Measurements from ENCODE around the gene SOX18. TPM values are rescaled to one million over a fixed set of nuclear protein-coding genes. Genes with fewer than 3 reads are reported as not detected.

SOX18 gene
- total and polyA plus RNA-seq, 2 of the 13 experiments (the other 11 are each of a cell fraction or from before 2014, with no cell fraction given), result 1.6 to 1.9 TPM

GRCh38 chr20:64093013-64093503 is 43.6 kb upstream of the SOX18 start (continued):
- peak; percentile 34; the same call in 1 of the 2 replicates for TF ChIP-seq RAD21 (CRISPR knock-in tag; IDR thresholded peaks at IDR 0.05)
- no peak for TF ChIP-seq ZNF788 (CRISPR knock-in tag; IDR thresholded peaks at IDR 0.05; ENCODE audit: borderline replicate concordance)
- TF ChIP-seq ZNF253 (CRISPR knock-in tag; IDR thresholded peaks at IDR 0.05; ENCODE audit: borderline replicate concordance), result no peak
- TF ChIP-seq, protein P1, sequence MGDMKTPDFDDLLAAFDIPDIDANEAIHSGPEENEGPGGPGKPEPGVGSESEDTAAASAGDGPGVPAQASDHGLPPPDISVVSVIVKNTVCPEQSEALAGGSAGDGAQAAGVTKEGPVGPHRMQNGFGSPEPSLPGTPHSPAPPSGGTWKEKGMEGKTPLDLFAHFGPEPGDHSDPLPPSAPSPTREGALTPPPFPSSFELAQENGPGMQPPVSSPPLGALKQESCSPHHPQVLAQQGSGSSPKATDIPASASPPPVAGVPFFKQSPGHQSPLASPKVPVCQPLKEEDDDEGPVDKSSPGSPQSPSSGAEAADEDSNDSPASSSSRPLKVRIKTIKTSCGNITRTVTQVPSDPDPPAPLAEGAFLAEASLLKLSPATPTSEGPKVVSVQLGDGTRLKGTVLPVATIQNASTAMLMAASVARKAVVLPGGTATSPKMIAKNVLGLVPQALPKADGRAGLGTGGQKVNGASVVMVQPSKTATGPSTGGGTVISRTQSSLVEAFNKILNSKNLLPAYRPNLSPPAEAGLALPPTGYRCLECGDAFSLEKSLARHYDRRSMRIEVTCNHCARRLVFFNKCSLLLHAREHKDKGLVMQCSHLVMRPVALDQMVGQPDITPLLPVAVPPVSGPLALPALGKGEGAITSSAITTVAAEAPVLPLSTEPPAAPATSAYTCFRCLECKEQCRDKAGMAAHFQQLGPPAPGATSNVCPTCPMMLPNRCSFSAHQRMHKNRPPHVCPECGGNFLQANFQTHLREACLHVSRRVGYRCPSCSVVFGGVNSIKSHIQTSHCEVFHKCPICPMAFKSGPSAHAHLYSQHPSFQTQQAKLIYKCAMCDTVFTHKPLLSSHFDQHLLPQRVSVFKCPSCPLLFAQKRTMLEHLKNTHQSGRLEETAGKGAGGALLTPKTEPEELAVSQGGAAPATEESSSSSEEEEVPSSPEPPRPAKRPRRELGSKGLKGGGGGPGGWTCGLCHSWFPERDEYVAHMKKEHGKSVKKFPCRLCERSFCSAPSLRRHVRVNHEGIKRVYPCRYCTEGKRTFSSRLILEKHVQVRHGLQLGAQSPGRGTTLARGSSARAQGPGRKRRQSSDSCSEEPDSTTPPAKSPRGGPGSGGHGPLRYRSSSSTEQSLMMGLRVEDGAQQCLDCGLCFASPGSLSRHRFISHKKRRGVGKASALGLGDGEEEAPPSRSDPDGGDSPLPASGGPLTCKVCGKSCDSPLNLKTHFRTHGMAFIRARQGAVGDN (CRISPR knock-in tag; IDR thresholded peaks at IDR 0.05), result peak; percentile 36
- TF ChIP-seq ZBTB20 (CRISPR knock-in tag; IDR thresholded peaks at IDR 0.05; ENCODE audit: borderline replicate concordance, low read depth), result no peak
- TF ChIP-seq KLF12 (CRISPR knock-in tag; IDR thresholded peaks at IDR 0.05; ENCODE audit: borderline replicate concordance), result no peak
- TF ChIP-seq RFXANK (CRISPR knock-in tag; IDR thresholded peaks at IDR 0.05), result no peak
- TF ChIP-seq HOXA3 (CRISPR knock-in tag; IDR thresholded peaks at IDR 0.05), result peak; percentile 34; the same call in 1 of the 2 replicates
- TF ChIP-seq ZFP36 (IDR thresholded peaks at IDR 0.05; ENCODE audit: borderline replicate concordance, low read depth, low read length, partially characterized antibody), result no peak
- TF ChIP-seq, protein P2, sequence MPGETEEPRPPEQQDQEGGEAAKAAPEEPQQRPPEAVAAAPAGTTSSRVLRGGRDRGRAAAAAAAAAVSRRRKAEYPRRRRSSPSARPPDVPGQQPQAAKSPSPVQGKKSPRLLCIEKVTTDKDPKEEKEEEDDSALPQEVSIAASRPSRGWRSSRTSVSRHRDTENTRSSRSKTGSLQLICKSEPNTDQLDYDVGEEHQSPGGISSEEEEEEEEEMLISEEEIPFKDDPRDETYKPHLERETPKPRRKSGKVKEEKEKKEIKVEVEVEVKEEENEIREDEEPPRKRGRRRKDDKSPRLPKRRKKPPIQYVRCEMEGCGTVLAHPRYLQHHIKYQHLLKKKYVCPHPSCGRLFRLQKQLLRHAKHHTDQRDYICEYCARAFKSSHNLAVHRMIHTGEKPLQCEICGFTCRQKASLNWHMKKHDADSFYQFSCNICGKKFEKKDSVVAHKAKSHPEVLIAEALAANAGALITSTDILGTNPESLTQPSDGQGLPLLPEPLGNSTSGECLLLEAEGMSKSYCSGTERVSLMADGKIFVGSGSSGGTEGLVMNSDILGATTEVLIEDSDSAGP (CRISPR knock-in tag; IDR thresholded peaks at IDR 0.05; ENCODE audit: borderline replicate concordance), result peak; percentile 38; the same call in 1 of the 2 replicates
- TF ChIP-seq, protein P3, sequence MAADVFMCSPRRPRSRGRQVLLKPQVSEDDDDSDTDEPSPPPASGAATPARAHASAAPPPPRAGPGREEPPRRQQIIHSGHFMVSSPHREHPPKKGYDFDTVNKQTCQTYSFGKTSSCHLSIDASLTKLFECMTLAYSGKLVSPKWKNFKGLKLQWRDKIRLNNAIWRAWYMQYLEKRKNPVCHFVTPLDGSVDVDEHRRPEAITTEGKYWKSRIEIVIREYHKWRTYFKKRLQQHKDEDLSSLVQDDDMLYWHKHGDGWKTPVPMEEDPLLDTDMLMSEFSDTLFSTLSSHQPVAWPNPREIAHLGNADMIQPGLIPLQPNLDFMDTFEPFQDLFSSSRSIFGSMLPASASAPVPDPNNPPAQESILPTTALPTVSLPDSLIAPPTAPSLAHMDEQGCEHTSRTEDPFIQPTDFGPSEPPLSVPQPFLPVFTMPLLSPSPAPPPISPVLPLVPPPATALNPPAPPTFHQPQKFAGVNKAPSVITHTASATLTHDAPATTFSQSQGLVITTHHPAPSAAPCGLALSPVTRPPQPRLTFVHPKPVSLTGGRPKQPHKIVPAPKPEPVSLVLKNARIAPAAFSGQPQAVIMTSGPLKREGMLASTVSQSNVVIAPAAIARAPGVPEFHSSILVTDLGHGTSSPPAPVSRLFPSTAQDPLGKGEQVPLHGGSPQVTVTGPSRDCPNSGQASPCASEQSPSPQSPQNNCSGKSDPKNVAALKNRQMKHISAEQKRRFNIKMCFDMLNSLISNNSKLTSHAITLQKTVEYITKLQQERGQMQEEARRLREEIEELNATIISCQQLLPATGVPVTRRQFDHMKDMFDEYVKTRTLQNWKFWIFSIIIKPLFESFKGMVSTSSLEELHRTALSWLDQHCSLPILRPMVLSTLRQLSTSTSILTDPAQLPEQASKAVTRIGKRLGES (CRISPR knock-in tag; IDR thresholded peaks at IDR 0.05; ENCODE audit: borderline replicate concordance), result no peak
- TF ChIP-seq TEAD3 (CRISPR knock-in tag; optimal IDR thresholded peaks at IDR 0.05; ENCODE audit: borderline replicate concordance), result no peak
- peak; percentile 35; the same call in 1 of the 2 replicates for TF ChIP-seq CREB1 (IDR thresholded peaks at IDR 0.05)
- TF ChIP-seq CREB1 (CRISPR knock-in tag; IDR thresholded peaks at IDR 0.05), result no peak
- TF ChIP-seq GRHL1 (CRISPR knock-in tag; conservative IDR thresholded peaks at IDR 0.05), result no peak
- TF ChIP-seq FOSL1 (CRISPR knock-in tag; IDR thresholded peaks at IDR 0.05; ENCODE audit: borderline replicate concordance), result no peak

Data from HepG2 (cell line).